GM12872 (cell line): ENCODE results near the gene CALHM1.

Experiments used
- TF ChIP-seq, protein P1 (sequence below): IDR thresholded peaks from 3 replicates; pipeline ENCODE4 v1.5.1; 2011; ENCODE audit warnings: low read depth, mild to moderate bottlenecking, low read length, moderate library complexity; ENCODE audit not compliant: insufficient read depth

Gene CALHM1

DNA sequence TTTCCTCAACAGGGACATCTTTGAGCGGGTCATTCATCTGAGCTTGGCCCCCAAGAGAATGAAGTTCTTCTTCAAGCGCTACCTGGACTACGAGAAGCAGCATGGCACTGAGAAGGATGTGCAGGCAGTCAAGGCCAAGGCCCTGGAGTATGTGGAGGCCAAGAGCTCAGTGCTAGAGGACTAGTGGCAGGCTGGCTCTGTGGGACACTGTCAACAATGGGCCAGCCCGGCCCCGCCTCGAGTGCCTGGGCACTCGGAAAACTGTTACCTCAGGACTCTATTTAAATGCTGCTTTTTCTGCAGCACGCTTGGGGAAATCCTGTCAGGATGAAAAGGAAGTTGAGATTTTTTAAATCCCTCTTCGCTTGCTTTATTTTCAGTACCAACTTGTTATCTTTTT lies 13.3 kb downstream of the CALHM1 start:
- TF ChIP-seq, protein P1, sequence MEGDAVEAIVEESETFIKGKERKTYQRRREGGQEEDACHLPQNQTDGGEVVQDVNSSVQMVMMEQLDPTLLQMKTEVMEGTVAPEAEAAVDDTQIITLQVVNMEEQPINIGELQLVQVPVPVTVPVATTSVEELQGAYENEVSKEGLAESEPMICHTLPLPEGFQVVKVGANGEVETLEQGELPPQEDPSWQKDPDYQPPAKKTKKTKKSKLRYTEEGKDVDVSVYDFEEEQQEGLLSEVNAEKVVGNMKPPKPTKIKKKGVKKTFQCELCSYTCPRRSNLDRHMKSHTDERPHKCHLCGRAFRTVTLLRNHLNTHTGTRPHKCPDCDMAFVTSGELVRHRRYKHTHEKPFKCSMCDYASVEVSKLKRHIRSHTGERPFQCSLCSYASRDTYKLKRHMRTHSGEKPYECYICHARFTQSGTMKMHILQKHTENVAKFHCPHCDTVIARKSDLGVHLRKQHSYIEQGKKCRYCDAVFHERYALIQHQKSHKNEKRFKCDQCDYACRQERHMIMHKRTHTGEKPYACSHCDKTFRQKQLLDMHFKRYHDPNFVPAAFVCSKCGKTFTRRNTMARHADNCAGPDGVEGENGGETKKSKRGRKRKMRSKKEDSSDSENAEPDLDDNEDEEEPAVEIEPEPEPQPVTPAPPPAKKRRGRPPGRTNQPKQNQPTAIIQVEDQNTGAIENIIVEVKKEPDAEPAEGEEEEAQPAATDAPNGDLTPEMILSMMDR, result no peak

DNA sequence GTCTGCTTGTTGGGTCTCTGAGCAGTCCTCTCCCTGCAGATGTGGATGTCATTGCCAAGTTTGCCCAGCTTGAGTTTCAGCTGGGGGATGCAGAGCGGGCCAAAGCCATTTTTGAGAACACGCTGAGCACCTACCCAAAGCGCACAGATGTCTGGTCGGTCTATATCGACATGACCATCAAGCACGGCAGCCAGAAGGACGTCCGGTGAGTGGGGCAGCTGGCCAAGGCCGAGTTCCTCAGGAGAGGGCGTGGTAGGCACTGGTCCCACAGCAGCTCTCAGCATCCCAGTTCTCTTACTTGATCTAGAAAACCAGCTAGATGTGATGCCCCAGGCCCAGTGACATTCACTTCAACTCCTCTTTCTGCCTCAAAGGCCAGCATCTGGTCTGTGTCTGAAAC lies 14.2 kb downstream of the CALHM1 start:
- TF ChIP-seq, protein P1, result no peak

DNA sequence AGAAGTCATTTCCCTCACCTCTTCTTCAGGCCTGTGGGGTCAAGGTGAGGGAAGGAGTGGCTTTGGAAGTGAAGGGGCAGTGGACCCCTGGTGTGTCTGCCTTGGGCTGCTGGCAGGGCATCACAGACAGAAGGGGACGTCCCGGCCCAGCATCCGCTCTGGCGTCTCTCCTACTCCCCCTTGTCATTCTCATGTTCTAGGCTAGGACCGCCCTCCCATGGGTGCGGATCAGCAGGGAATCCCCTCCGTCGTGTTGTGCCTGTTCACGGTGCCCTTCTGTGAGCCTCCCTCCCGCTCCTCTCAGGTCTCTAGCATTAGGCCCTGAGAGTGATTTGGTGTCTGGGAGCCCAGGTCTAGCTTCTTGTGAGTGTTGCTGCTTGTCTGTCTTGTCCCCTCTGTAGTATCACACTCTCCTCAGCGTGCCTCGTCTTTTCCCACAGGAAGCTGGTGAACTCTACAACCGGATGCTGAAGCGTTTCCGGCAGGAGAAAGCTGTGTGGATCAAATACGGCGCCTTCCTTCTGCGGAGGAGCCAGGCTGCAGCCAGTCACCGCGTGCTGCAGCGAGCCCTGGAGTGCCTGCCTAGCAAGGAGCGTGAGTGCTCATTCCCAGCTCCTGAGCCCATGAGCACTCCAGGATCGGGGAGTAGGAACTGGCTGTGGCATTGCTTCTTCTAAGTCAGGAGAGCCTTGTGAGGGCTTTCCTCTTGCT lies 15.1 kb downstream of the CALHM1 start:
- TF ChIP-seq, protein P1, result no peak

DNA sequence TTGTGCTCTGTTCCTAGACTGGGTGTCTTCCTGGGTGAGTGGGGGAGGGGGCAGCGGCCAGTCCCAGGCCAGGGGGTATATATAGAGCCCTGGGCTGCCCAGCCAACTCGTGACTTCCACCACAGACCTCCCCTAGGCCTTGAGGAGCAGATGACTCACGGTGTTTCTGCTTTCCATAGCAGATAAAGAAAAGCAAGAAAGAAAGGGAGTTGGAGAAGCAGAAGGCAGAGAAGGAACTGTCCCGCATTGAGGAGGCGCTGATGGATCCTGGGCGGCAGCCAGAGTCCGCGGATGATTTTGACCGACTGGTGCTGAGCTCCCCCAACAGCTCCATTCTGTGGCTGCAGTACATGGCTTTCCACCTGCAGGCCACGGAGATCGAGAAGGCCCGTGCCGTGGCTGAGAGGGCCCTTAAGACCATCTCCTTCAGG lies 16.7 kb downstream of the CALHM1 start:
- TF ChIP-seq, protein P1, result no peak

DNA sequence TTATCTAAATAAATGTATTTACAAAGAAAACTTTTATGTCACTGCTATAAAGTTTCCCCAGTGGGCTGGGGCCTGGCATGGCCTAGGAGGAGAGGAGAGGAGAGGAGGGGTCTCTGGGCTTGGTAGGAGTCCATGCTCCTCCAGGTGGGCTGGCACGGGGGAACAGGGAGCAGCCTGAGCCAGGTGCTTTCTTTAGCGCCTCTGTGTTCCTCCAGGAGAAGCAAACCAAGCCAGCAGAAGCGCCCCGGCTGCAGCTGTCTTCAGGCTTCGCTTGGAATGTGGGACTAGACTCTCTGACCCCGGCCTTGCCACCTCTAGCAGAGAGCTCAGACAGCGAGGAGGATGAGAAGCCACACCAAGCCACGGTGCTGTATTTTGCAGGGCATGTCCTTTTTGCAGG lies 17.1 kb downstream of the CALHM1 start:
- TF ChIP-seq, protein P1, result no peak

DNA sequence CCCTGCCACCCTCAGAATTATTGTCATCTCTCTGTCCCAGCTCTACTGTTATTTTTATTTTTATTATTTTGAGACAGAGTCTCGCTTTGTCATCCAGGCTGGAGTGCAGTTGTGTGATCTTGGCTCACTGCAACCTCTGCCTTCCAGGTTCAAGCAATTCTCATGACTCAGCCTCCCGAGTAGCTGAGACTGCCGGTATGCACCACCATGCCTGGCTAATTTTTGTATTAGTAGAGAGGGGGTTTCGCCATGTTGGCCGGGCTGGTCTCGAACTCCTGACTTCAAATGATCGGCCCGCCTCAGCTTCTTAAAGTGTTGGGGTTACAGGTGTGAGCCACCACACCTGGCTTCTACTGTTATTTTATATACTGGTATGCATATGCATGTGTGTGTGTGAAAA lies 17.5 kb downstream of the CALHM1 start:
- TF ChIP-seq, protein P1, result no peak

DNA sequence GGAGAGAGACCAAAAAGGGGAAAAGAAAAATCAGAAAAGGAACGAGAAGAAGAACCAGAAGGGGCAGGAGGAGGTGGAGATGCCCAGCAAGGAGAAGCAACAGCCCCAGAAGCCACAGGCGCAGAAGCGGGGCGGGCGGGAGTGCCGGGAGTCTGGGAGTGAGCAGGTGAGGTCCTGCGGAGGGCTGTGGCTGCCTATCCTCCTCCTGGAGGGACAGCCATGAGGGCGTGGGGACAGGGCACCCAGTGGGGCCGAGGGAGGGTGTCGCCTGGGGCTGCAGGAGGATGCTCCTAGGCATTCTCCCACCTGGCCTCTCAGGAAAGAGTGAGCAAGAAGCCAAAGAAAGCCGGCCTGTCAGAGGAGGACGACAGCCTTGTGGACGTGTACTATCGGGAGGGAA lies 18.3 kb downstream of the CALHM1 start:
- TF ChIP-seq, protein P1, result no peak

DNA sequence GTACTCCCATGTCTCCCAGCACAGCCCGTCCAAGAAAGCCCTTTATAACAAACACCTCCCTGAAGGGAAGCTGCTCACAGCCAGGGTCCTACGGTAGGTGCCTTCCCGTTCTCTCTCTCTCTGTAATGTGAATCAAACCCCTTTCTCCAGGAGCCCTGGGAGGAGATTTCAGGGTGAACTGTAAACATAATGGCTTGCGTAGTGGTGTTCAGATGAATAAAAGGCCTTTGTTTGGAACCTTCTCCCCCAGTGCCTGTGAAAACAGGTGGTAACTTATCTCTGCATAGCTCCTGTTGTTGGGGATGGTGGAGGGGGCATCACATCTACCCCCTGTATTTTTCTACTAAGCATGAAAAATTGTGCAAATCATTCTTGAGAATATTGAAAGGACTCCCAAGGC lies 18.9 kb downstream of the CALHM1 start:
- TF ChIP-seq, protein P1, result no peak
